ENCODE measurements around the gene DOK6. TPM values are rescaled to one million over a fixed set of nuclear protein-coding genes. Genes with fewer than 3 reads are reported as not detected.

DOK6 gene
- total RNA-seq, 1 donor from 2014 or later, result not detected

- intact Hi-C loops (cut with micrococcal nuclease), result no loop called here
Measured at GRCh38 chr18:69734536-69734935, 333.8 kb downstream of the DOK6 start.

GRCh38 chr18:69736730-69737129 is 336.0 kb downstream of the DOK6 start:
- intact Hi-C loops (cut with micrococcal nuclease), result no loop called here

GRCh38 chr18:69737851-69738250 is 337.2 kb downstream of the DOK6 start:
- intact Hi-C loops (cut with micrococcal nuclease), result no loop called here

- intact Hi-C loops (cut with micrococcal nuclease), result no loop called here
Measured at GRCh38 chr18:69747388-69747787, 346.7 kb downstream of the DOK6 start.

GRCh38 chr18:69752737-69753380 is 352.2 kb downstream of the DOK6 start:
- intact Hi-C loops (cut with micrococcal nuclease), result no loop called here

- intact Hi-C loops (cut with micrococcal nuclease), result no loop called here
Measured at GRCh38 chr18:69754108-69754507, 353.4 kb downstream of the DOK6 start.

- intact Hi-C loops (cut with micrococcal nuclease), result no loop called here
Measured at GRCh38 chr18:69755041-69755440, 354.4 kb downstream of the DOK6 start.

- intact Hi-C loops (cut with micrococcal nuclease), result no loop called here
Measured at GRCh38 chr18:69755856-69756496, 355.3 kb downstream of the DOK6 start.

GRCh38 chr18:69757733-69758132 is 357.0 kb downstream of the DOK6 start:
- intact Hi-C loops (cut with micrococcal nuclease), result no loop called here

- intact Hi-C loops (cut with micrococcal nuclease), result no loop called here
Measured at GRCh38 chr18:69758458-69758857, 357.8 kb downstream of the DOK6 start.

GRCh38 chr18:69759046-69759445 is 358.4 kb downstream of the DOK6 start:
- intact Hi-C loops (cut with micrococcal nuclease), result no loop called here

GRCh38 chr18:69763002-69763401 is 362.3 kb downstream of the DOK6 start:
- intact Hi-C loops (cut with micrococcal nuclease), result no loop called here

- intact Hi-C loops (cut with micrococcal nuclease), result no loop called here
Measured at GRCh38 chr18:69763821-69764220, 363.1 kb downstream of the DOK6 start.

GRCh38 chr18:69770238-69770637 is 369.6 kb downstream of the DOK6 start:
- intact Hi-C loops (cut with micrococcal nuclease), result no loop called here

GRCh38 chr18:69774831-69775230 is 374.1 kb downstream of the DOK6 start:
- intact Hi-C loops (cut with micrococcal nuclease), result loop anchor here (1.0 kb wide), 1 partner anchor 310 kb away; no protein-coding TSS in a partner anchor

- intact Hi-C loops (cut with micrococcal nuclease), result no loop called here
Measured at GRCh38 chr18:69777248-69777647, 376.6 kb downstream of the DOK6 start.

GRCh38 chr18:69778680-69779079 is 378.0 kb downstream of the DOK6 start:
- intact Hi-C loops (cut with micrococcal nuclease), result no loop called here

GRCh38 chr18:69780851-69781250 is 380.2 kb downstream of the DOK6 start:
- intact Hi-C loops (cut with micrococcal nuclease), result no loop called here

- intact Hi-C loops (cut with micrococcal nuclease), result no loop called here
Measured at GRCh38 chr18:69784815-69785214, 384.1 kb downstream of the DOK6 start.

GRCh38 chr18:69785466-69785865 is 384.8 kb downstream of the DOK6 start:
- intact Hi-C loops (cut with micrococcal nuclease), result no loop called here

GRCh38 chr18:69786427-69786826 is 385.7 kb downstream of the DOK6 start:
- intact Hi-C loops (cut with micrococcal nuclease), result no loop called here

GRCh38 chr18:69787825-69788547 is 387.3 kb downstream of the DOK6 start:
- intact Hi-C loops (cut with micrococcal nuclease), result no loop called here

All from T-helper 1 cell treated with Interleukin-12 subunit alpha and Interleukin-12 subunit beta and Interleukin-4 antibody, amounts not matched to agents 30 ng/mL and 1 ng/mL, for 36 hours (primary cell).